GM18507 (cell line): ENCODE results near the gene TMEM184A.

Experiments used
- DNase-seq: peaks from one replicate; pipeline ENCODE4 v3.0.0; 2011; ENCODE audit warnings: low read depth; ENCODE audit not compliant: insufficient read length; ENCODE audit errors: extremely low spot score
- FAIRE-seq: peaks from 2 replicates; lab custom pipeline; 2011; peaks lifted over from hg19 to GRCh38; lab: Jason Lieb, UNC

Gene TMEM184A

GRCh38 chr7:1569833-1570632 is 14.0 kb upstream of the TMEM184A start, which contains the start of gene PSMG3:
Gene PSMG3 (minus strand): TSS chr7:1570032. CDS start chr7:1569339, 693 bp downstream.
- FAIRE-seq (peak; percentile 72), DNase-seq (peak; percentile 97)

GRCh38 chr7:1569440-1569832 is 13.4 kb upstream of the TMEM184A start:
- DNase-seq (no peak), FAIRE-seq (no peak)

GRCh38 chr7:1569016-1569415 is 13.0 kb upstream of the TMEM184A start:
- no peak for FAIRE-seq
- no peak for DNase-seq

DNA sequence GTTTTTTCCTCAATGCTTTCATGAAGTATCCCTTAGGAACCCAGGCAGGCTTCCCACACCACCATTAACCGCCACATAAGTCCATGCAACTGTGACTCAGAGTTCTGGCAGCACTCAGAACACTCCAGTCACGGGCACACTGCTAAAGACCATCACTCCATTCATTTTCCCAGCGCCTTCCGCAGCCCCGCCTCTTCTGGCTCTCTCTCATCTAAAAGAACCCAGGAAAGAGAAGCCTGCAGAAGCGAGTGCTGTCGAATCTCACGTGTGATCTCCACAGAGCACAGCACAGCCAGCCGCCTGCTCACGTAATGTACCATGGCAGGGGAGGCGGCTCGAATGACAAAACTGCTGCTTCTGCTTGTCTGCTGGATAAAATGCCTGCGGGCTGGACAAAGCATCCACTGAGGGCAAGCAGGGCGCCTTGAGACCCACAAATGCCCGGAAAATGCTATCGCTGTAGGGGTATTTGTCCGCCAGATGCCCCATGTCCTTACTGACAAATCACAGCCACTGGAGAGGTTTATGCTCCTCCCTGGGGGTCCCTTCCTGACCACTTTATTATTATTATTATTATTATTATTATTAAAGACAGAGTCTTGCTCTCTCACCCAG is 12.0 kb upstream of the TMEM184A start:
- FAIRE-seq (no peak), DNase-seq (no peak)

DNA sequence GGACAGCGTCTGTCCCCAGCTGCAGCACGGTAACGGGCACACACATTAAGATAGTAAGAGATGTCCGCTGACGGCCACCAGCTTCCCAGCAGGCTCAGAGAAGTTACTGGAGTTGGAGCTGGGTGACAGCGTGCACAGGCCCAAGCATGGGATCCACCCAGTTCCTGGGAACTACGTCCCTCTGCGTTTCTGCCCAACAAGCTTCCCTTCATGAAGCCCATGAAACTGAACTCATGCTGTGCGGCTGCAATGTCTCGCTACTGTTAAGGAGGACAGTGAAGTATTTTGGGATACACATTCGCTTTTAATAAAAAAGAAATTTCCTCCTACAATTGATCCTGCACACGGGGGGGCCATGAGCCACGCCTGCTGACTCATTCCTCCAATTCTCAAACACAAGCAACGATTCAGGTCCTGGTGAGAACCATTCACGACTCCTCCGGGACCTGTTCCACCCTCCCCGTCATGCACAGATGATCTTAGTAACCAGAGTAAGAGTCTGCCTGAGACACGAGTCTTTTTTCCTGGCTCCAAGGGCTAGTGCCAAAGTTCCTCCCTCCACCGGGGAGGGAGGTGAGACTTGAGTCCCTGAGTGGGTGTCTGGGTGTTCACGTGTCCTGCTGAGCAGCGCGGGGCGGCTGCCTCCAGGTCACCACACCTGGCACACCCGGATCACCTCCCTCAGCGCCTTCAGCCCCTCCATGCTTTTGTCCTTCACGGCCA is 11.2 kb upstream of the TMEM184A start:
- DNase-seq (no peak), FAIRE-seq (no peak)

- no peak for FAIRE-seq
- DNase-seq: no peak
Observed at GRCh38 chr7:1566687-1567048, 10.7 kb upstream of the TMEM184A start.

GRCh38 chr7:1564603-1565022 is 8.6 kb upstream of the TMEM184A start:
- no peak for DNase-seq
- no peak for FAIRE-seq

- DNase-seq (no peak), FAIRE-seq (no peak)
Observed at GRCh38 chr7:1563981-1564602, 8.1 kb upstream of the TMEM184A start.

GRCh38 chr7:1562597-1563051 is 6.6 kb upstream of the TMEM184A start:
- FAIRE-seq: no peak
- DNase-seq: no peak

- no peak for DNase-seq
- FAIRE-seq: no peak
Observed at GRCh38 chr7:1562116-1562515, 6.1 kb upstream of the TMEM184A start.

DNA sequence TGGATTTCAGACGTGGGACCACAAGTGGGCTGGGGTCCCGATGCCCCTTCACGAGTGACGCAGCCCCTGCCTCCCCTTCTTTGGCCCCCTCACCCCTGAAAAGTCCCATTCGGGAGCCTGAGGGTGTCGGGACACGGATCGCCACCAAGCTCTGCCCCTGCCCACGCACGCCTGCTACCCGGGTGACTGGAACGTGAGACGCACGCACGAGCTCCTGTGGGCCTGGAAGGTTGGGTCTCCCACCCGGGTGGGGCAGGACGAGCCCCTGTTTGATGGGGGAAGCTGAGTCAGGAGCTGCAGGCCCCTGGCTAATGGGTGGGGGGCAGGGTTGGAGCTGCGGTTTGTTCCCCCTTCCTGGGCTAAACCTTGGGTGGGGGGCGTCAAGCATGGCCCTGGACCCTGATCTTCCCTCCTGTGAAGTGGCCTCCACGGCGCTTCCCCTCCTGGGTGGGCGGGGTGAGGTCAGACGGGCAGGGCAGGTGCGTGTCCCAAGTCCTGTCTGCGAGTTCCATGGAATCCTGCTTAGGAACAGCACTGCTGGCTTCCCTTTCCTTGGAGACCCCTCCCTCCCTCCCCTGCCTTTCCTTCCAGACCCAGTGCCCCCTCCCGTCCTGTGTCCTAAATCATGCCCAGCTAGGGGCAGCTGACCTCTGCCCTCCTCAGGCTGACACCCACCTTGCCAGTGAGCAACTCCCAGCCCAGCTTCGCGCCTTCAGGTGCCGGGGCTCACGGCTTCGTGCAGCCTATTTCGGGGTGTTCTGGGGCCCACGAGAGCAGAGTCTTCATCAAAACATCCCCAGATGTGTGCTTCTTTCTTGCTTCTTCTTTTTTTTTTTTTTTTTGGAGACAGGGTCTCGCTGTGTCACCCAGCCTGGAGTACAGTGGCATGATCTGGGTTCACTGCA is 5.3 kb upstream of the TMEM184A start:
- FAIRE-seq (no peak), DNase-seq (no peak)

DNA sequence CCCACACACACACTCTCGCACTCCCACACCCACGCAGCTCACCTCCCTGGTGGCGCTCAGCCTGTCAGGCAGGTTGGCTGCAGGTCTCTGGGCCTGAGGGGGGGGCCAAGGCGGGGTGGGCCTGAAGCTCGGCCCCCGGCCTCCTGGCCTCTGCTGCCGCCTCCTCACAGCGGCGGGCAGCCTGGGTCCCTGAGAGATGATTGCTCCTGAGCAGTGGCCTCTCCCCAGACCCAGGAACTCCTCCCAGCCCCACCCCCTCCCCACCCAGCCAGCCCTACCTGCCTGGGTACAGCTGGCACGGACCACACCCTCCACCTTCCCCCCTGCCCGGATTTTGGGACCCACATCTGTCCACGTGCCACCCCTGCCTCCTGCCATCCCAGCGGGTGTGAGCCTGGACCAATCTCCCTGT is 4.6 kb upstream of the TMEM184A start:
- DNase-seq (no peak), FAIRE-seq (no peak)

GRCh38 chr7:1559626-1560590 is 3.9 kb upstream of the TMEM184A start:
- DNase-seq (no peak), FAIRE-seq (no peak)

DNA sequence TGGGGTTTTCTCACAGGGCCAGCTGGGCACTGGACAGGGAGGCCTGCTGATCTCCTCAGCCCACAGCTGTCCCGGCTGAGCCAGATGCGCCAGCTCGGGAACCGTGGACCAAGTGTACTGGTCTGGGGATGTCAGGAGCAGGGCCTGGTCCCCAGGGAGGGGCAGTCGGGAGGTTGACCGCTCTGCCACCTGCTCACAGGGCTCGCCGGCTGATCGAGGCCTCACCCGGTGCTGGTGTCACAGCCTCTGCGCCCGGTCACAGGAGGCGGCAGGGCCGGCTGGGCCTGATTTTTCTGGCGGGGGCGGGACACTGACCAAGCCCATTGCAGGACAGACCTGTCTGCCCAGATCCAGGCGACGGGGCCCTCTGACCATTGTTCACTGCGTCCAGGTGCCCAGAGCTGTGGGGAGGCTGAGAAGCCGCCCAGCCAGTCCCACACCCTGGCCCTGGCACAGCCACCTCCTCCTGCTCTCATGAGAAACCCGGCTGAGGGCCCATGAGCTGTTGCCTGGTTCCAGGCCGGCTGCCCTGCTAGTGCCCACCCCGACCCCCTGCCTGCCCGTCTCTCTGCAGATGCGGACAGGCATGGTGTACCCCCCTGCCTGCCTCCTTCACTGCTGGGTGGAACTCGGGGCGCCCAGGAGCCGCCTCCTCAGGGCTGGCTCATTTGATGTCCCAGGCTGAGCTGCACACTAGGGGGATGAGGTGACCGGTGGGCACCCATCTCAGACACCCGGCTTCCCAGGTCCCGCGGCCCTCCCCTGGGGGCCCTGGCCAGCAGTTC is 3.0 kb upstream of the TMEM184A start:
- DNase-seq (no peak), FAIRE-seq (no peak)

DNA sequence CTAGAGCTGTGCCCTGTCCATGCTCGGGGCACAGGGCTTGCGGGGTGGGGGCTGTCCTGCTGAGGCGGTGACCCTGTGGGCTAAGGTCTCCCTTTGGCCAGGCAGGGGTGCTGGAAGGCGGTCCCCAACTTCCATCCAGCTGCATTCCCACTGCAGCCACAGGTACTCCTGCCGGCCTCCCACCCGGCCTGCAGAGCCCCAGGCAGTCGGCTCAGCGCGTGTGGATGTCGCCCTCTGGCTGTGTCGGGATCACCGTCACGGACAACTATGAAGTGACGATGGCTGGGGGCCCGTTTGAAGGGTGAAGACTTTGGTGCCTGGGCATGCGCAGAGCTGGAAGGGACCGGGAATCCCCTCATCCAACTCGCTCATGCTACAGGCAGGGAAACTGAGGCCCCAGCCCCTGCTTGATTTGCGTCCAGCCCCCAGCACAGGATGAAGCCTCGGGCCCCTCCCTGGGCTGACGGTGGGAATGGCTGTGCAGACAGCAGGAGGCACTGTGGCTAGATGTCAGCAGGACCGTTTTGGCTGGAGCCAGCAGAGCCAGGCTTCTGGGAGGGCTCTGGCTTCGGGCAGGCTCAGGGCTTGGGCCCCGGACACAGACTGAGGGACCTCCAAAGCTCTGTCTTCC is 2.3 kb upstream of the TMEM184A start:
- DNase-seq: no peak
- no peak for FAIRE-seq

GRCh38 chr7:1557771-1558170 is 1.8 kb upstream of the TMEM184A start:
- DNase-seq: no peak

DNA sequence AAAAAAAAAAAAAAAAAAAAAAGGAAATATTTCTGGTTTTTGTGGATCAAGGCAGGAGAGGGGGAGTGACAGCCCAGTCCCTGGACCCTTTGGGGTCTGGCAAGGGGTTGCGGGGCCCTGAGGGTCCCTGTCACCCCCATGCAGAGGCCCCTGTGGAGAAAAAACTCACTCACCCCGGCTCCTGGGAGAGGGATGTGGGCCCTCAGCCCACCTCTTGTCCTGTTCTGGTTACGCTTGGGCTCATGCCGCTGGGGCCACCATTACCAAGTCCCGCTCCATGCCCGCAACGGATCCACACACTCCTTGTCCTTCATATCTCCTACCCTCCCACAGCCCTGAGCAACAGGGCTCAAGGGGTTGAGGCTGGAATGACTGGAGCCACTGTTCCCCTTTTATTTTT is 1.0 kb upstream of the TMEM184A start:
- no peak for FAIRE-seq
- DNase-seq: no peak

More at GRCh38 chr7:1557771-1558170, 1.8 kb upstream of the TMEM184A start:
- FAIRE-seq: no peak
